Subcutaneous preadipocyte (primary cell): Measurements from ENCODE around the gene VAMP5. TPM values are rescaled to one million over a fixed set of nuclear protein-coding genes. Genes with fewer than 3 reads are reported as not detected.

Source experiments
- small RNA-seq: library from RNA; depleted of rRNA; stranded (forward); fragments of <200 nt; gene quantifications from one replicate; pipeline ENCODE3, GENCODE V24; 2012
- total RNA-seq: library from RNA; depleted of rRNA; stranded (reverse); fragments of >200 nt; gene quantifications from 2 replicates; pipeline ENCODE4 v1.2.3, GENCODE V29; 2012

Gene VAMP5, protein sequence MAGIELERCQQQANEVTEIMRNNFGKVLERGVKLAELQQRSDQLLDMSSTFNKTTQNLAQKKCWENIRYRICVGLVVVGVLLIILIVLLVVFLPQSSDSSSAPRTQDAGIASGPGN
- total RNA-seq = 16.2 and 25.0 TPM in 2 replicates

DNA sequence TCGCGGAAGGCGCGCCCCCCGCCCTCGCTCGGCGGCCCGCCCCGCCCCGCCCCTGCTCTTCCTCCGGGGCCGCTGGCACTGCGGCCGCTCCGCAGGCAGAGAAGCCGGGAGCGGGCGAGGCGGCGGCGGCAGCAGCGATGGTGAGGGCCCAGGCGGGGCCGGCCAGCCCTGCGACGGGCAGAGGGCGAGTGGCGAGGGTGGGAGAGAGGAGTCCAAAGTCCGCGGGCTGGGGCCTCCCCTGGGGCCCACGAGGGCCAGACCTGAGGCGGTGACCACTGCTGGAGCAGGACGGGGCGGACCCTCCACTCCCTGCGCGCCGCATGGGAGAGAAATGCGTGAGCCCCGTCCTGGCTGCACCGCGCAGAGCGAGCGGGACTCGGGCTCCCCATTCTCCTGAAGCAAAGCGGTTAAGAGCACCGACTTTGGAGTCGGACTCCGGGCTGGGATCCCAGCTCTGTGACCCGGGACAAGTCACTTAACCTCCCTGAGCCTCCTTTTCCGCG is at the start of gene VAMP5:
VAMP5 (plus strand) TSS at position 78 of the 503 bp plus-strand sequence; CDS start at position 138, 60 bp downstream.

DNA sequence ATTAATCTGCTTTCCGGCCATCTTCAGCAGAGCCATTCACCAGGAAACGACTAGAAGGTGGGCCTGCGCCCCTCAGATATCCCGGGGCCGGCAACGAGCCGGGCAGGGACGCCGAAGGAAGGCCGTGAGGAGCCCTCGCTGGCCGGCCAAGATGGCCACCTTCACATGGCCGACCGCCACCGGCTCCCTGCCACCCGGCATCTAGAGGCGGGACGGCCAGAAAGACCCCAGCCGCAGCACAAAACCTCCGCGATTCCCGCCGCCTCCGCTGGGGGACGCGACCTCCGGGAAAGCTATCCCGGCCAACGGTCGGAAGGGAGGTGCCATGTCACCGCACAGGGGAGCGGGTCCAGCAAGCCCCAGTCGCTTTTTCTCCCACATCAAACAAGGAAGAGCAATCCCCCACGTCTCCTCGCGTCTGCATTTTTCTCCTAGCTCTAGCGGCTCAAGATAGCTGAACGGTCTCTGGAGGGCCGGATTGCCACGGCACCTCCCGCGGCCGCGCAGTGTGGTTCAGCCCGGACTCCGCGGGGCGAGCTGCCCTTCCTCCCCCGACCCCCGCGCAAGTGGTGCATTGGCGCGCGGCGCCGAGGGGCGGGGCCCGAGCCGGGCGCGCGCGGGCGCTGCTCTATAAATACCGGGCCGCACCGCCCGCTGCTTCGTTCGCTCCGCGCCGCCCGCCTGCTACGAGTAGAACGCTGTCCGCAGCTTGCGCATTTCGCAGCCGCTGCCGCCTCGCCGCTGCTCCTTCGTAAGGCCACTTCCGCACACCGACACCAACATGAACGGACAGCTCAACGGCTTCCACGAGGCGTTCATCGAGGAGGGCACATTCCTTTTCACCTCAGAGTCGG is 45.5 kb upstream of the VAMP5 start, which contains the start of gene MAT2A:
MAT2A (plus strand) TSS at position 662 of the 854 bp plus-strand sequence; CDS start at position 782, 120 bp downstream.

DNA sequence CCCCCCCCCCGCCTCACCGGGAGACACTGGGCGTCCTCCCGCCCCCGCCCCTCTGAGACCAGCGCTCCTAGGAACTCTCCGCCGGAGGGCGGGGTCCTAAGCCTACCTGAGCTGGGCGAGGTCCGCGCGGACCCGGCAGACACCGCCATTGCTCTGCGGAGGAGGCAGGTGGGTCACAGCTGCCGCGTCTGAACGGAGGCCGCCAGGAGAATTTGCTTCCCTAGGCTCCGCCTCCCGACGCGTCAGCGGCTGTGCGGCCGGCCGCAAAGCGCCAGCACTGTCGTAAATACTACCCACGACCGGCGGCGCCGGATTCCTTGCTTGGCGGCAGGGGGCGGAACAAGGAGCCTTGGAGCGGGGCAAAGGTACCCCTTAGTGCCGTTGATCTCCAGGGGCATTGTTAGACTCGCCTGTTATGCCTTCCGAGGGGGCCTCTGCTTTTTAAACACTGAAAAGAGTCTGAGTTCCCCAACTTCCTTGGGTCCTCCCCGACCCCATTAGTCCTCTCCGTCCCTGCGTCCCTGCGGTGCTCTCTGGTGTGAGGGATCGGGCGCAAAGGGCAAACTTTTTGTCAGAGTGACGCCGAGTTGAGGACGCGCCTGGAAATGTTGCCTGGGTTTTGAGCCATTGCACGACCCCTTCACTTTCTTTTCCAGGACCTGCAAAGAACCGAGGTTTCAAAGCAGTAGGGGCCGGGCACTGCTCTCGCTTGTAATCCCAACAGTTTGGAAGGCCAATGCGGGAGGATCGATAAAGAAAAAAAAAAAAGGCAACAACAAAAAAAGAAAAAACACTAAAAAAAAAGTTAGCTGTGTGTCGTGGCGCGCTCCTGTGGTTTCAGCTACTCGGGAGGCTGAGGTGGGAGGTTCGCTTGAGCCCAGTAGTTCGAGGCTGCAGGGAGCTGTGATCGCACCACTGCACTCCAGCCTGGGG is 22.7 kb upstream of the VAMP5 start, which contains the start of gene GGCX:
GGCX (minus strand) TSS at position 214 of the 933 bp plus-strand sequence; CDS start at position 149, 65 bp downstream.

DNA sequence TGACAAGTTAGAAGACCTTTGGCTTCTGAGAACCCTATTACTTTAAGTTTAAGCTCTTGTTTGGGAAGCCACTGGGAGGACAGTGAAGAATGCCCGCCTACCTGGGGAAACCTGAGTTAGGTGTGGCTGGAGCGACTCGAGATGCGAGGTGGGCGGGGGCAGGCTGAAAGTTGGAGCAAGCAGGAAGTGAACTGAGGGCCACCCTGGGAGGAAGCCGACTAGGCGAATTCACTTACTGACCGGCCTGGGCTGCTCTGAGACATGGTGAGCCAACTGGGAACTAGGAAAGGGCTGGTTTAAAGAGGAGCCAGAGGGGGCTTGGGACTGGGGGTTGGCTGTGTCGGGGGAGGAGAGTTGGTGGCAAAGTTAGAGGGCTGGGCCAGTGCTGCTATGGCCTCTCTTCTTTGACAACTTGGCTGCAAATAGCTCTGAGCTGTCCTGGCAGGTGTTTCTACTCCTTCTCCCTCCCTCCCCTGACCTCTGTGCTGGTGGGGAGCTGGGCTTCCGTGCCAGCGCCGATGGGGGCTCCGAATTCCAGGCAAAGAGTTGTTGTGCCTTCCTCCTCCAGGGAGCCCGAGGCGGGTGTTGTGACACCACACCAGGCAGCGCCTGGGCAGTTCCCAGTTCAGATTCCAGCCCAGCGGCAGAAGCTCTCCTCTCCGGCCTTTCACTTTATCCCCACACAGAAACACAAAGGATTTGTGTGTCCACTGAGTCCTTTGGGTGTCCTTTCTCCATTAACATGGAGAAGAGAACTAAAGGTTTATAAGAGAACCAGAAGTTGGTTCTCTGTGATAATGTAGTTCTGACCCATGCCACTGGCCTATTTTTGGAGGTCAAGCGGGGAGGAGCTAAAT is 6.6 kb upstream of the VAMP5 start, which contains the start of gene VAMP8:
VAMP8 (plus strand) TSS at position 201 of the 857 bp plus-strand sequence; CDS start at position 262, 61 bp downstream.

DNA sequence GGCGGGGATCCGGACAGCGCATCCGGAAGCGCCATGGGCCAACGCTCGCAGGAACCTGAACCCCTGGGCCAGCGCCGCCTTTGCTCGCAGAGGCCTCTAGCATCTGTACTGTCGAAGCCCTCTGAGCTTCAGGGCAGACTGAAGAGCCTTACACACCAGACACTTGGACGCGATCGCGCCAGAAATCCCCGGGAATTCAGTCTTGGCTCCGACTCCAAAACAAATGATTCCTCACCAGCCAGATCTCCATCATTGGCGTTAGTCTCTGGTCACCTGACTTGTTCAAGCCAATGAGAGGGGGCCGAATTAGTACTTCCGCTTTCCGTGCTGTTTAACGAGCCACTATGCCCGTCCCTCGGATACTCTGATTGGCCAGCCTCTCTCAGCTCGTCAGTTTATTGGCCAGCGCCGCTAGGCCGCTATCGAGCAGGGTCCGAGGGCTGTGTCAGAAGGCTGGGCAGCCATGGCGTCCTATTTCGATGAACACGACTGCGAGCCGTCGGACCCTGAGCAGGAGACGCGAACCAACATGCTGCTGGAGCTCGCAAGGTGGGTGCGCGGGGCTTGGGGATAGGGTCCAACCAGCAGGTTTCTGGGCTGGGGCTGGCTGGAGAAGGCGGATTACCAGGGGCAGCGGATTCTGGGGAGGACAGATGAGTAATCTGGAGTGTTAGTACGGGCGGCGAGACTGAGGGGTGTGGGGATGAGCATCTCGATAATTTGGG is 11.2 kb downstream of the VAMP5 start, which contains the start of gene RNF181:
RNF181 (plus strand) TSS at position 445 of the 725 bp plus-strand sequence; CDS start at position 464, 19 bp downstream.

DNA sequence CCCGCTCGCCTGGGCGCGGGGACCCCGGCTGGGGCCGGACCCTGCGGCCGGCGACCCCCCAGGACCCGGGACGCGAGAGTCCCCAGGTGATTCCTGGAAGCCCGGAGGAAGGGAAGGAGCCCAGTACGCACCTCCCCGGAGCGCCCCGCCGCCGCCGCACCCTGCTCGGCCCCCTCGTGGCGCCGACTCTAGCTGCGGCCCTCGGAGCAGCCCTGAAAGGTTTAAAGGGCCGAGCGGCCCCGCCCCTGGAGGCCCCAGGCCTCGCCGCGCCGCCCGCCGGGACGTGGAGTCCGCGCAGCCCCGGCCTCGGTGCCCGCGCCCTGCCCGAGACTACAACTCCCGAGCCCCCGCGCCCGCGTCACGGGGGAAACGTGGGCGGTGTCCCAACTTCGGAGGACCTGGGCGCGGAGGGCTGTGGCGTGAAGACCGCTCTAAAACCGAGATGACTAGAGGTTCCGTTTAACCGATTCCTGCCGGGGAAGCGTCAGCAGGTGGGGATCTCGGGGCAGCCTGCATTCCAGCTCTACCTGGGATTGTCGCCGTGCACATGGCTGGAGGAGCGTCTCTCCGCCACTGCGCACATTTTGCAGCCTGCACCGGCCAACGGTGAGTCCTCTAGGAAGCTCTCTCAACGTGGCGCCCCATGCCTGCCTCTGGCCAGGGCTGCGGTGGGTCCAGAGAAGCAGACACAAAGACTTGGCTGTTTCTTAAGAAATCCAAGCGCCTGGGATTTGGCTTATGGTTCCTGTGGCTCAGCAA is 18.4 kb downstream of the VAMP5 start, which contains the start of gene TMEM150A:
TMEM150A (minus strand) TSS at position 223 of the 759 bp plus-strand sequence. CDS start 750 bp downstream, outside the sequence.

DNA sequence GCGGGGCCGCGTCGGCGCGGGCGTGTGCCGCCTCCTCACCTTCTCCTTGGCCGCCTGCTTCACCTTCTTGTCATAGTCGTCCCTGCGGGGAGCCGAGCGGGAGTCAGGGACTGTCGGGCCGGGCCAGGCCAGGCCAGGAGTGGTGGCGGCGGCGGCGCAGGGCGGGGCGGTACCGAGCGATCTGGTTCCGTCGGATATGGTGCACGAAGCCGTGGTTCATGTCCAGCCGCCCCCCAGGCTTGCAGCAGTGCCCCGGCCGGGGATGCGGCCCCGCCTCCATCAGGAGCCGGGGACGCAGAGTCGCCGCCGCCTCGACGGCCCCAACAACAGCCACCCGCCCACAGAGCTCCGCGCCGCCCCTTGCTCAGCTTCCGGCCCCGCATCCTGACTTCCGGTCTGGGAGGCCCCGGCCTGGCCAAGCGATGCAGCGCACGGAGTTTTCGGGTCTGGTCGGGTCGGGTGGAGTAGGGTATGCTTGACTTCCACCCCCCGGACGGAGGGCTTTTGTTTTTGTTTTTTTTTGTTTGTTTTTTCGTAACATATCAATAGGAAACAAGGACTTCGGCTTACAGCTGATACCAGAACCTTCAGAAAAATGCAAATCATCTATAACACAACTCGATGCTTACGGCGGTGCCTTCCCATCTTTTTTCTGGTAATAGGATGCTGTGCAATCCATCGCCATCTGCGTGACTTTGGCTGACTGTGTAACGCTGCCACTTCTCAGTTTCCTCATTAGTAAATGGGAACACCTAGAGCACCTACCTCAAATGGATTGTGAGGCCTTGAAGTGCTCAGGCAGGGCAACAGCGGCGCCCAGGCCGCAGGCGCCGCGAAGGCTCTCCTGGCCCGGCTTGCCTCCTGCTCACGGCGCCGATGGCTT is 27.7 kb downstream of the VAMP5 start, which contains the start of gene C2orf68:
C2orf68 (minus strand) TSS at position 362 of the 883 bp plus-strand sequence; CDS start at position 280, 82 bp downstream.

Small RNAs within 50 kb of the gene (small RNA-seq; reads per million reads assigned to genes)
- not detected for gene RN7SL126P

Other genes with a start within 250 kb of the VAMP5 start
- 41.5 and 45.5 TPM in 2 replicates for gene RETSAT, start 229.9 kb upstream of the VAMP5 start, total RNA-seq
- gene ELMOD3, start 229.7 kb upstream of the VAMP5 start, total RNA-seq = 12.5 and 15.6 TPM in 2 replicates
- gene CAPG, start 174.1 kb upstream of the VAMP5 start, total RNA-seq = 86.2 and 140 TPM in 2 replicates
- gene SH2D6, start 165.7 kb upstream of the VAMP5 start, total RNA-seq = under 0.01 TPM in 1 of 2 replicates, not detected in the other
- gene MAT2A, start 45.3 kb upstream of the VAMP5 start, total RNA-seq = 127 and 158 TPM in 2 replicates
- gene GGCX, start 22.9 kb upstream of the VAMP5 start, total RNA-seq = 24.6 and 38.5 TPM in 2 replicates
- 0.59 TPM in 1 of 2 replicates, not detected in the other for gene VAMP8, start 6.8 kb upstream of the VAMP5 start, total RNA-seq
- gene RNF181, start 11.3 kb downstream of the VAMP5 start, total RNA-seq = 105 and 194 TPM in 2 replicates
- gene TMEM150A, start 18.3 kb downstream of the VAMP5 start, total RNA-seq = 8.6 and 9.6 TPM in 2 replicates
- 10.7 and 17.2 TPM in 2 replicates for gene C2orf68, start 27.6 kb downstream of the VAMP5 start, total RNA-seq
- 39.7 and 46.7 TPM in 2 replicates for gene USP39, start 31.8 kb downstream of the VAMP5 start, total RNA-seq
- not detected in 2 replicates for gene SFTPB, start 83.8 kb downstream of the VAMP5 start, total RNA-seq
- not detected in 2 replicates for gene GNLY, start 109.9 kb downstream of the VAMP5 start, total RNA-seq
- gene ATOH8, start 169.6 kb downstream of the VAMP5 start, total RNA-seq = 5.5 and 7.7 TPM in 2 replicates